ENCODE measurements around the gene ATP13A2.

The ATP13A2 gene

GRCh38 chr1:16986113-16986512 is 25.6 kb downstream of the ATP13A2 start:
- H3K4ac ChIP-seq (ENCODE audit: low read depth in 1 of 2, low read length in 2 of 2) = no peak overlapping the region
- H2BK120ac ChIP-seq (ENCODE audit: low read depth, low read length) = no peak overlapping the region
- H3K36me3 ChIP-seq (ENCODE audit: control insufficient read depth in 1 of 2, insufficient read depth in 2 of 2, low read depth in 1 of 2, low read length in 2 of 2) = peaks cover 9 to 64% of the 10 kb centered on the region in 2 experiments
- H4K8ac ChIP-seq (ENCODE audit: low read length) = no peak overlapping the region
- peaks cover 14% of the 10 kb centered on the region for H3K4me1 ChIP-seq (ENCODE audit: control insufficient read depth, insufficient read depth, low read depth, low read length)
- no peak overlapping the region for H3K4me2 ChIP-seq (ENCODE audit: low read length, poor library complexity, severe bottlenecking)
- no peak overlapping the region for H2BK5ac ChIP-seq (ENCODE audit: low read depth, low read length, poor library complexity, severe bottlenecking)
- no peak overlapping the region for H4K91ac ChIP-seq (ENCODE audit: low read length)
- H3K14ac ChIP-seq (ENCODE audit: low read length in 2 of 2) = no peak overlapping the region
- H3K18ac ChIP-seq (ENCODE audit: low read depth in 1 of 2, low read length in 2 of 2) = no peak overlapping the region
- no peaks in the 10 kb centered on the region for H3K27me3 ChIP-seq (ENCODE audit: control insufficient read depth in 1 of 2, insufficient read depth in 1 of 2, low read length in 2 of 2)
- H3K79me1 ChIP-seq (replicated peaks; ENCODE audit: low read length, poor library complexity, severe bottlenecking) = peaks cover 9% of the 10 kb centered on the region
- no peaks in the 10 kb centered on the region for H3K9me3 ChIP-seq (ENCODE audit: control insufficient read depth, low read length)
- H3K4me3 ChIP-seq (ENCODE audit: insufficient read depth in 1 of 2, low read depth in 1 of 2, low read length in 2 of 2) = no peak overlapping the region
- no peak for DNase-seq
- peak overlapping the region; percentile 42 for H2AK5ac ChIP-seq (ENCODE audit: low read length, severe bottlenecking)
- H2BK12ac ChIP-seq (ENCODE audit: low read length in 2 of 2) = no peak overlapping the region
- H2AFZ ChIP-seq (ENCODE audit: low read depth, low read length) = no peak overlapping the region
- WGBS = 98% methylated on average over 6 of the region's 19 CpGs
- H3K27ac ChIP-seq (ENCODE audit: low read length, poor library complexity, severe bottlenecking) = no peak overlapping the region
- H2BK15ac ChIP-seq (ENCODE audit: low read depth, poor library complexity, severe bottlenecking) = no peak overlapping the region
- H3K9ac ChIP-seq (ENCODE audit: low read length) = no peak overlapping the region
- H3K23ac ChIP-seq (ENCODE audit: low read length in 2 of 2) = no peak overlapping the region

- H3K4me1 ChIP-seq (ENCODE audit: control insufficient read depth, insufficient read depth, low read depth, low read length) = peaks cover 20% of the 10 kb centered on the region
- no peaks in the 10 kb centered on the region for H3K9me3 ChIP-seq (ENCODE audit: control insufficient read depth, low read length)
- H3K27me3 ChIP-seq (ENCODE audit: control insufficient read depth in 1 of 2, insufficient read depth in 1 of 2, low read length in 2 of 2) = no peaks in the 10 kb centered on the region
- H2BK5ac ChIP-seq (ENCODE audit: low read depth, low read length, poor library complexity, severe bottlenecking) = no peak overlapping the region
- H3K4me2 ChIP-seq (ENCODE audit: low read length, poor library complexity, severe bottlenecking) = no peak overlapping the region
- H3K14ac ChIP-seq (ENCODE audit: low read length in 2 of 2) = no peak overlapping the region
- peak overlapping the region; percentile 37 for H3K27ac ChIP-seq (ENCODE audit: low read length, poor library complexity, severe bottlenecking)
- H2AK5ac ChIP-seq (ENCODE audit: low read length, severe bottlenecking) = peak overlapping the region; percentile 31
- no peak overlapping the region for H3K18ac ChIP-seq (ENCODE audit: low read depth in 1 of 2, low read length in 2 of 2)
- H2BK12ac ChIP-seq (ENCODE audit: low read length in 2 of 2) = no peak overlapping the region
- H3K79me1 ChIP-seq (replicated peaks; ENCODE audit: low read length, poor library complexity, severe bottlenecking) = peaks cover 5% of the 10 kb centered on the region
- peak; percentile 21 for DNase-seq
- H2AFZ ChIP-seq (ENCODE audit: low read depth, low read length) = no peak overlapping the region
- no peak overlapping the region for H2BK15ac ChIP-seq (ENCODE audit: low read depth, poor library complexity, severe bottlenecking)
- H3K36me3 ChIP-seq (ENCODE audit: control insufficient read depth in 1 of 2, insufficient read depth in 2 of 2, low read depth in 1 of 2, low read length in 2 of 2) = peaks cover 9 to 52% of the 10 kb centered on the region in 2 experiments
- no peak overlapping the region for H4K91ac ChIP-seq (ENCODE audit: low read length)
- H3K23ac ChIP-seq (ENCODE audit: low read length in 2 of 2) = peak overlapping the region in 1 of 2 experiments; percentile 19
- H3K4ac ChIP-seq (ENCODE audit: low read depth in 1 of 2, low read length in 2 of 2) = no peak overlapping the region
- H4K8ac ChIP-seq (ENCODE audit: low read length) = no peak overlapping the region
- H3K9ac ChIP-seq (ENCODE audit: low read length) = peak overlapping the region; percentile 53
- 58% methylated on average over 7 of the region's 7 CpGs for WGBS
- no peak overlapping the region for H2BK120ac ChIP-seq (ENCODE audit: low read depth, low read length)
- no peak overlapping the region for H3K4me3 ChIP-seq (ENCODE audit: insufficient read depth in 1 of 2, low read depth in 1 of 2, low read length in 2 of 2)
These were observed 27.0 kb downstream of the ATP13A2 start for GRCh38 chr1:16984717-16985116.

- Histone ChIP-seq H3K9me3 (ENCODE audit: control insufficient read depth, low read length) (no peaks in the 10 kb centered on the region), H3K4me1 (ENCODE audit: control insufficient read depth, insufficient read depth, low read depth, low read length) (peaks cover 25% of the 10 kb centered on the region), H3K9ac (ENCODE audit: low read length) (peak overlapping the region; percentile 48), H3K4me3 (ENCODE audit: insufficient read depth in 1 of 2, low read depth in 1 of 2, low read length in 2 of 2) (no peak overlapping the region), H2BK12ac (ENCODE audit: low read length in 2 of 2) (no peak overlapping the region), H2AFZ (ENCODE audit: low read depth, low read length) (no peak overlapping the region), H3K27me3 (ENCODE audit: control insufficient read depth in 1 of 2, insufficient read depth in 1 of 2, low read length in 2 of 2) (no peaks in the 10 kb centered on the region), H3K36me3 (ENCODE audit: control insufficient read depth in 1 of 2, insufficient read depth in 2 of 2, low read depth in 1 of 2, low read length in 2 of 2) (peaks cover 9 to 43% of the 10 kb centered on the region in 2 experiments), H2AK5ac (ENCODE audit: low read length, severe bottlenecking) (peak overlapping the region; percentile 14), H2BK120ac (ENCODE audit: low read depth, low read length) (no peak overlapping the region), H3K14ac (ENCODE audit: low read length in 2 of 2) (no peak overlapping the region), H3K27ac (ENCODE audit: low read length, poor library complexity, severe bottlenecking) (no peak overlapping the region), H3K4me2 (ENCODE audit: low read length, poor library complexity, severe bottlenecking) (no peak overlapping the region), H3K18ac (ENCODE audit: low read depth in 1 of 2, low read length in 2 of 2) (no peak overlapping the region), H4K8ac (ENCODE audit: low read length) (no peak overlapping the region), H3K4ac (ENCODE audit: low read depth in 1 of 2, low read length in 2 of 2) (no peak overlapping the region), H4K91ac (ENCODE audit: low read length) (no peak overlapping the region), H3K23ac (ENCODE audit: low read length in 2 of 2) (no peak overlapping the region), H2BK5ac (ENCODE audit: low read depth, low read length, poor library complexity, severe bottlenecking) (no peak overlapping the region), H2BK15ac (ENCODE audit: low read depth, poor library complexity, severe bottlenecking) (no peak overlapping the region), H3K79me1 (replicated peaks; ENCODE audit: low read length, poor library complexity, severe bottlenecking) (peaks cover 2% of the 10 kb centered on the region)
- 87% methylated on average over 1 of the region's 4 CpGs for WGBS
- no peak for DNase-seq
These were observed 28.1 kb downstream of the ATP13A2 start for GRCh38 chr1:16983649-16984048.

GRCh38 chr1:16982902-16983301 is 28.8 kb downstream of the ATP13A2 start:
- Histone ChIP-seq H3K9me3 (ENCODE audit: control insufficient read depth, low read length) (no peaks in the 10 kb centered on the region), H3K4me1 (ENCODE audit: control insufficient read depth, insufficient read depth, low read depth, low read length) (peaks cover 32% of the 10 kb centered on the region), H3K27ac (ENCODE audit: low read length, poor library complexity, severe bottlenecking) (no peak overlapping the region), H3K36me3 (ENCODE audit: control insufficient read depth in 1 of 2, insufficient read depth in 2 of 2, low read depth in 1 of 2, low read length in 2 of 2) (peaks cover 13 to 46% of the 10 kb centered on the region in 2 experiments), H3K9ac (ENCODE audit: low read length) (peak overlapping the region; percentile 48), H2BK12ac (ENCODE audit: low read length in 2 of 2) (no peak overlapping the region), H2AK5ac (ENCODE audit: low read length, severe bottlenecking) (no peak overlapping the region), H3K23ac (ENCODE audit: low read length in 2 of 2) (no peak overlapping the region), H3K14ac (ENCODE audit: low read length in 2 of 2) (no peak overlapping the region), H3K4me2 (ENCODE audit: low read length, poor library complexity, severe bottlenecking) (no peak overlapping the region), H3K79me1 (replicated peaks; ENCODE audit: low read length, poor library complexity, severe bottlenecking) (peaks cover 2% of the 10 kb centered on the region), H2BK5ac (ENCODE audit: low read depth, low read length, poor library complexity, severe bottlenecking) (no peak overlapping the region), H2AFZ (ENCODE audit: low read depth, low read length) (no peak overlapping the region), H4K91ac (ENCODE audit: low read length) (no peak overlapping the region), H2BK120ac (ENCODE audit: low read depth, low read length) (no peak overlapping the region), H3K27me3 (ENCODE audit: control insufficient read depth in 1 of 2, insufficient read depth in 1 of 2, low read length in 2 of 2) (no peaks in the 10 kb centered on the region), H3K4ac (ENCODE audit: low read depth in 1 of 2, low read length in 2 of 2) (no peak overlapping the region), H3K18ac (ENCODE audit: low read depth in 1 of 2, low read length in 2 of 2) (no peak overlapping the region), H2BK15ac (ENCODE audit: low read depth, poor library complexity, severe bottlenecking) (no peak overlapping the region), H3K4me3 (ENCODE audit: insufficient read depth in 1 of 2, low read depth in 1 of 2, low read length in 2 of 2) (no peak overlapping the region), H4K8ac (ENCODE audit: low read length) (no peak overlapping the region)
- 87% methylated on average over 11 of the region's 11 CpGs for WGBS
- no peak for DNase-seq

Measured in mesenchymal stem cell (in vitro differentiated cells and primary cell).